H1 (cell line): ENCODE measurements around the gene RBM26. TPM values are rescaled to one million over a fixed set of nuclear protein-coding genes. Genes with fewer than 3 reads are reported as not detected.

Experiments used
- CTCF ChIA-PET: fragments of 300-600 bp; sonication (Branson Sonifier 250); formaldehyde crosslinking; loops from one replicate; lab custom pipeline; 2021; ENCODE audit not compliant: partially characterized antibody; lab: Charles Lee
- POLR2A ChIA-PET: fragments of 300-600 bp; sonication (Branson Sonifier 250); formaldehyde crosslinking; loops from one replicate; lab custom pipeline; 2021; ENCODE audit warnings: inconsistent platforms; ENCODE audit not compliant: partially characterized antibody; lab: Charles Lee
- DNase-seq, 2 experiments: peaks; one replicate each; pipeline versions ENCODE4 v3.0.0 to v3.0.0-alpha.2; 2010 to 2022; ENCODE audit warnings: low spot score in 2 of 2, low read depth in 1 of 2, mixed read lengths in 1 of 2
- FAIRE-seq: peaks from 2 replicates; lab custom pipeline; 2011; peaks lifted over from hg19 to GRCh38; lab: Jason Lieb, UNC
- H2AFZ ChIP-seq: 2 replicates; pipeline ENCODE4 v1.8.1; 2012; ENCODE audit warnings: low read length, inconsistent platforms
- H2AK5ac ChIP-seq: 2 replicates; pipeline ENCODE4 v1.6.1; 2013; ENCODE audit warnings: low read depth, low read length
- H2BK120ac ChIP-seq: replicated peaks from 2 replicates; pipeline ENCODE3; 2013; ENCODE audit warnings: low read depth, low read length, inconsistent platforms
- H2BK12ac ChIP-seq: 2 replicates; pipeline ENCODE4 v1.6.1; 2013; ENCODE audit warnings: low read depth, low read length
- H2BK15ac ChIP-seq: 2 replicates; pipeline ENCODE4 v1.6.1; 2013; ENCODE audit warnings: low read length
- H2BK20ac ChIP-seq: 2 replicates; pipeline ENCODE4 v1.6.1; 2013; ENCODE audit warnings: low read length
- H2BK5ac ChIP-seq: 2 replicates; pipeline ENCODE4 v1.6.1; 2013; ENCODE audit warnings: low read depth, low read length
- H3K14ac ChIP-seq: 2 replicates; pipeline ENCODE4 v1.6.1; 2013; ENCODE audit warnings: inconsistent platforms; ENCODE audit not compliant: insufficient read length
- H3K18ac ChIP-seq: 2 replicates; pipeline ENCODE4 v1.6.1; 2013; ENCODE audit warnings: low read length; ENCODE audit errors: extremely low read depth
- H3K23ac ChIP-seq: 2 replicates; pipeline ENCODE4 v1.6.1; 2013; ENCODE audit warnings: inconsistent platforms; ENCODE audit not compliant: insufficient read length
- H3K23me2 ChIP-seq: 2 replicates; pipeline ENCODE4 v1.6.1; 2013; ENCODE audit warnings: low read depth, low read length
- H3K27ac ChIP-seq: 2 replicates; pipeline ENCODE4 v1.6.1; 2011; ENCODE audit warnings: low read depth, low read length, inconsistent platforms
- H3K27me3 ChIP-seq, 4 experiments: replicated peaks in 1 of 4; 1 replicate in 1 of 4; 2 replicates in 3 of 4; pipeline versions ENCODE4 v1.6.1 to v1.8.1; 2011 to 2013; ENCODE audit warnings: low read length in 3 of 4, mild to moderate bottlenecking in 3 of 4, inconsistent platforms in 2 of 4, mixed read lengths in 2 of 4, moderate library complexity in 1 of 4; ENCODE audit not compliant: control insufficient read depth in 3 of 4, insufficient read depth in 3 of 4; ENCODE audit errors: extremely low read depth in 1 of 4
- H3K36me3 ChIP-seq, 4 experiments: 2 replicates each; pipeline versions ENCODE4 v1.6.1 to v1.8.1; 2011 to 2013; ENCODE audit warnings: mild to moderate bottlenecking in 4 of 4, low read length in 3 of 4, moderate library complexity in 2 of 4, control low read depth in 1 of 4, inconsistent platforms in 1 of 4; ENCODE audit not compliant: insufficient read depth in 4 of 4, control insufficient read depth in 2 of 4
- H3K4ac ChIP-seq: replicated peaks from 2 replicates; pipeline ENCODE3; 2013; ENCODE audit warnings: low read length, low read depth, mixed read lengths, inconsistent platforms; ENCODE audit not compliant: insufficient read length
- H3K4me1 ChIP-seq, 4 experiments: replicated peaks in 1 of 4; 1 replicate in 1 of 4; 2 replicates in 3 of 4; pipeline versions ENCODE4 v1.6.1 to v1.8.1; 2011 to 2013; ENCODE audit warnings: low read length in 3 of 4, inconsistent platforms in 2 of 4, mixed read lengths in 1 of 4; ENCODE audit not compliant: insufficient read depth in 4 of 4, control insufficient read depth in 3 of 4
- H3K4me2 ChIP-seq, 2 experiments: 2 replicates each; pipeline versions ENCODE4 v1.6.1 to v1.8.1; 2011 to 2013; ENCODE audit warnings: low read depth in 2 of 2, low read length in 2 of 2, control low read depth in 1 of 2, inconsistent platforms in 1 of 2, mild to moderate bottlenecking in 1 of 2; ENCODE audit not compliant: insufficient read depth in 1 of 2
- H3K4me3 ChIP-seq, 4 experiments: fragments of 200-600, 300-600 bp in 1 of 4; sonication (generic), shearing (Covaris generic), sonication (Bioruptor Twin) in 1 of 4; 2 replicates each; pipeline versions ENCODE4 v1.5.1 to v1.8.1; 2011 to 2016; ENCODE audit warnings: low read length in 4 of 4, low read depth in 3 of 4, control low read depth in 2 of 4, inconsistent platforms in 2 of 4, mild to moderate bottlenecking in 2 of 4, mixed read lengths in 1 of 4, moderate library complexity in 1 of 4; ENCODE audit not compliant: insufficient read depth in 2 of 4; ENCODE audit errors: extremely low read depth in 1 of 4
- H3K56ac ChIP-seq: replicated peaks from 2 replicates; pipeline ENCODE3; 2013; ENCODE audit warnings: low read depth, mild to moderate bottlenecking, mixed read lengths, low read length, inconsistent platforms; ENCODE audit not compliant: insufficient read length
- H3K79me1 ChIP-seq: 2 replicates; pipeline ENCODE4 v1.6.1; 2013; ENCODE audit warnings: low read depth, low read length, control low read depth
- H3K79me2 ChIP-seq, 2 experiments: 2 replicates each; pipeline versions ENCODE4 v1.6.1 to v1.8.1; 2012 to 2013; ENCODE audit warnings: low read length in 2 of 2, mild to moderate bottlenecking in 2 of 2, inconsistent platforms in 1 of 2; ENCODE audit not compliant: insufficient read depth in 2 of 2, control insufficient read depth in 1 of 2
- H3K9ac ChIP-seq, 4 experiments: replicated peaks in 1 of 4; 1 replicate in 1 of 4; 2 replicates in 3 of 4; pipeline versions ENCODE4 v1.6.1 to v1.8.1; 2011 to 2013; ENCODE audit warnings: low read depth in 3 of 4, low read length in 3 of 4, control low read depth in 2 of 4, mild to moderate bottlenecking in 2 of 4, moderate library complexity in 2 of 4, inconsistent platforms in 1 of 4; ENCODE audit errors: extremely low read depth in 1 of 4
- H3K9me3 ChIP-seq, 2 experiments: 2 replicates each; pipeline versions ENCODE4 v1.6.1 to v1.8.1; 2012 to 2013; ENCODE audit warnings: mild to moderate bottlenecking in 2 of 2, moderate library complexity in 2 of 2, control low read depth in 1 of 2, inconsistent platforms in 1 of 2, low read depth in 1 of 2, low read length in 1 of 2, mixed read lengths in 1 of 2; ENCODE audit not compliant: insufficient read depth in 2 of 2
- H4K20me1 ChIP-seq, 2 experiments: replicated peaks in 1 of 2; 2 replicates each; pipeline versions ENCODE3 to v1.8.1; 2011 to 2013; ENCODE audit warnings: inconsistent platforms in 2 of 2, low read length in 2 of 2, mild to moderate bottlenecking in 1 of 2; ENCODE audit not compliant: insufficient read depth in 2 of 2, control insufficient read depth in 1 of 2
- H4K5ac ChIP-seq: 2 replicates; pipeline ENCODE4 v1.6.1; 2013; ENCODE audit warnings: low read length, low read depth, mixed read lengths, inconsistent platforms; ENCODE audit not compliant: insufficient read length
- H4K8ac ChIP-seq: 2 replicates; pipeline ENCODE4 v1.8.0; 2013; ENCODE audit warnings: mild to moderate bottlenecking, moderate library complexity, low read length, inconsistent platforms; ENCODE audit not compliant: insufficient read depth; ENCODE audit errors: extremely low read depth
- H4K91ac ChIP-seq: replicated peaks from 2 replicates; pipeline ENCODE3; 2013; ENCODE audit warnings: low read length, mixed read lengths, inconsistent platforms; ENCODE audit not compliant: insufficient read length
- CBX5 ChIP-seq: fragments of 300-800, 300-1000 bp; sonication (generic); IDR thresholded peaks from 2 replicates; pipeline ENCODE4 v1.7.1; 2016; ENCODE audit warnings: antibody characterized with exemption, low read length, low read depth
- CHD2 ChIP-seq: IDR thresholded peaks from 2 replicates; pipeline ENCODE4 v1.6.1; 2012; ENCODE audit warnings: low read length, improper control_type of control experiment
- EP300 ChIP-seq, 2 experiments: IDR thresholded peaks; 1 replicate in 1 of 2; 2 replicates in 1 of 2; pipeline ENCODE4 v1.6.1; 2011 to 2012; ENCODE audit warnings: low read depth in 2 of 2, low read length in 2 of 2, mild to moderate bottlenecking in 2 of 2, borderline replicate concordance in 1 of 2, inconsistent platforms in 1 of 2, moderate library complexity in 1 of 2
- GABPA ChIP-seq: IDR thresholded peaks from 2 replicates; pipeline ENCODE4 v1.6.1; 2011; ENCODE audit warnings: mild to moderate bottlenecking, low read length, moderate library complexity, borderline replicate concordance; ENCODE audit not compliant: insufficient read depth
- HDAC2 ChIP-seq, 2 experiments: fragments of 300-600 bp in 1 of 2; sonication (generic) in 1 of 2; IDR thresholded peaks; 2 replicates each; pipeline ENCODE4 v1.6.1; 2011 to 2012; ENCODE audit warnings: low read depth in 2 of 2, low read length in 2 of 2, mild to moderate bottlenecking in 2 of 2, moderate library complexity in 2 of 2, borderline replicate concordance in 1 of 2, inconsistent platforms in 1 of 2
- JUND ChIP-seq: IDR thresholded peaks from 2 replicates; pipeline ENCODE4 v1.6.1; 2011; ENCODE audit warnings: mild to moderate bottlenecking, improper control_type of control experiment, low read length
- KDM4A ChIP-seq: IDR thresholded peaks from one replicate; pipeline ENCODE4 v1.7.1; 2012; ENCODE audit warnings: low read depth, mild to moderate bottlenecking, moderate library complexity, low read length, inconsistent platforms; ENCODE audit not compliant: severe bottlenecking
- NANOG ChIP-seq: IDR thresholded peaks from 2 replicates; pipeline ENCODE4 v1.6.1; 2011; ENCODE audit warnings: low read length, low read depth, mild to moderate bottlenecking, inconsistent platforms; ENCODE audit not compliant: insufficient read depth, poor library complexity, severe bottlenecking
- SP2 ChIP-seq: IDR thresholded peaks from 2 replicates; pipeline ENCODE4 v1.6.1; 2012; ENCODE audit warnings: mild to moderate bottlenecking, low read length, inconsistent platforms
- SUZ12 ChIP-seq: fragments of 200-600 bp; sonication (generic); IDR thresholded peaks from 2 replicates; pipeline ENCODE4 v1.6.1; 2012; ENCODE audit warnings: mild to moderate bottlenecking, inconsistent platforms, low read length, moderate library complexity, mixed read lengths
- YY1 ChIP-seq: IDR thresholded peaks from 2 replicates; pipeline ENCODE4 v1.6.1; 2011; ENCODE audit warnings: low read depth, mild to moderate bottlenecking, low read length
- WGBS, 2 experiments: shearing (Covaris generic) in 1 of 2; methylation state at CpG; one replicate each; pipeline versions ENCODE4 v1.1.6 to v1.1.7; 2013 to 2015; ENCODE audit warnings: low lambda C conversion rate in 2 of 2, mixed read lengths in 2 of 2, inconsistent platforms in 1 of 2, low coverage in 1 of 2, missing lambda C conversion rate in 1 of 2; ENCODE audit not compliant: insufficient replicate concordance in 2 of 2, insufficient coverage in 1 of 2, insufficient read length in 1 of 2; ENCODE audit errors: extremely low coverage in 1 of 2, missing lambda C conversion rate in 1 of 2; 5-methylcytosine and 5-hydroxymethylcytosine counted together
- polyA plus RNA-seq, 7 experiments: library from polyadenylated mRNA; depleted of rRNA in 3 of 7; stranded (reverse) in 5 of 7; unstranded in 2 of 7; fragments of >200 nt in 5 of 7; fragments of 200-250 nt in 2 of 7; gene quantifications; 1 replicate in 5 of 7; 2 replicates in 1 of 7; 4 replicates in 1 of 7; pipeline versions ENCODE4 v1.2.1 to v1.2.3, GENCODE V29; 2011 to 2013; ENCODE audit warnings: missing spikeins in 2 of 7, mixed read lengths in 2 of 7
- total RNA-seq: library from RNA; stranded (reverse); fragmentation: NEBNext Ultra II Directional; extraction: Animal tissue kit (Norgen Biotek cat#: 25700); gene quantifications from 2 replicates; pipeline ENCODE4 v1.2.1, GENCODE V29; 2021

RBM26 gene
- total and polyA plus RNA-seq, 2 of the 8 experiments (the other 6 are each of a cell fraction or from before 2014, with no cell fraction given), result 20.3 to 65.5 TPM

- no peak overlapping the region for H3K4ac ChIP-seq
- H4K5ac ChIP-seq, result no peak overlapping the region
- no peak overlapping the region for H3K23ac ChIP-seq
- no peak overlapping the region for H3K18ac ChIP-seq
- H4K20me1 ChIP-seq, result peaks cover 6 to 16% of the 10 kb centered on the region in 2 experiments
- H3K27me3 ChIP-seq, result no peaks in the 10 kb centered on the region
- no peak overlapping the region for H2AK5ac ChIP-seq
- H3K23me2 ChIP-seq, result peaks cover 2% of the 10 kb centered on the region; the same call in 1 of the 2 replicates
- DNase-seq (no peak), FAIRE-seq (no peak)
- peaks cover 41 to 100% of the 10 kb centered on the region in 2 experiments for H3K79me2 ChIP-seq
- H4K8ac ChIP-seq, result no peak overlapping the region
- H3K4me2 ChIP-seq, result no peak overlapping the region
- TF ChIP-seq CHD2, result no peak
- no peak for TF ChIP-seq KDM4A
- no peak for TF ChIP-seq HDAC2 (IDR thresholded peaks at IDR 0.05; ENCODE audit: borderline replicate concordance in 1 of 2, low read depth in 2 of 2, low read length in 2 of 2)
- TF ChIP-seq NANOG, result no peak
- no peak for TF ChIP-seq GABPA
- no peak for TF ChIP-seq SUZ12
- no peak for TF ChIP-seq EP300 (IDR thresholded peaks at IDR 0.05; ENCODE audit: borderline replicate concordance in 1 of 2, low read depth in 2 of 2, low read length in 2 of 2)
- TF ChIP-seq YY1, result no peak
- TF ChIP-seq CBX5, result no peak
- no peak for TF ChIP-seq JUND
- TF ChIP-seq SP2, result no peak
- TF ChIP-seq, all 59 proteins: peak for 0
- H2AFZ ChIP-seq, result no peak overlapping the region
- no peak overlapping the region for H3K9ac ChIP-seq
- H2BK5ac ChIP-seq, result no peak overlapping the region
- ChIA-PET POLR2A (no interaction called here), CTCF (interaction anchor here (0.6 to 2.5 kb wide), 6 partner anchors 11 to 313 kb away, joined by 3 to 13 read pairs (median 3); no protein-coding TSS in a partner anchor)
- H3K36me3 ChIP-seq, result peaks cover 0 to 39% (median 9%) of the 10 kb centered on the region in 4 experiments; a peak in 5 of 8 replicates
- no peak overlapping the region for H3K14ac ChIP-seq
- no peak overlapping the region for H2BK15ac ChIP-seq
- H2BK12ac ChIP-seq, result no peak overlapping the region
- no peak overlapping the region for H3K56ac ChIP-seq
- no peak overlapping the region for H4K91ac ChIP-seq
- peaks cover 0 to 5% (median 2%) of the 10 kb centered on the region in 4 experiments; a peak in 4 of 7 replicates for H3K4me1 ChIP-seq
- H2BK120ac ChIP-seq, result no peak overlapping the region
- no peak overlapping the region for H3K27ac ChIP-seq
- peaks cover 0 to 10% of the 10 kb centered on the region in 2 experiments; a peak in 1 of 4 replicates for H3K9me3 ChIP-seq
- no peak overlapping the region for H3K4me3 ChIP-seq
- peaks cover 4% of the 10 kb centered on the region; the same call in 1 of the 2 replicates for H3K79me1 ChIP-seq
- H2BK20ac ChIP-seq, result no peak overlapping the region
- 79% methylated on average over 1 of the region's 1 CpG; no CpG with 5 or more reads in 1 of the 2 experiments for WGBS, 2 experiments
Observed at GRCh38 chr13:79398915-79399314, 7.1 kb downstream of the RBM26 start.
